GM21723 (cell line): ENCODE measurements around the gene CLMN.
"Not testable (repeated sequence)": the region's sequence is repeated elsewhere in the genome, so short reads cannot be mapped to it uniquely, and the experiment has no call there.

Experiments used
- ATAC-seq: cut with Tn5 transposase; IDR thresholded peaks from one replicate; pipeline ENCODE4 v1.9.1; 2021; ENCODE audit warnings: mild to moderate bottlenecking, moderate library complexity; ENCODE audit not compliant: unreplicated experiment

Gene CLMN

DNA sequence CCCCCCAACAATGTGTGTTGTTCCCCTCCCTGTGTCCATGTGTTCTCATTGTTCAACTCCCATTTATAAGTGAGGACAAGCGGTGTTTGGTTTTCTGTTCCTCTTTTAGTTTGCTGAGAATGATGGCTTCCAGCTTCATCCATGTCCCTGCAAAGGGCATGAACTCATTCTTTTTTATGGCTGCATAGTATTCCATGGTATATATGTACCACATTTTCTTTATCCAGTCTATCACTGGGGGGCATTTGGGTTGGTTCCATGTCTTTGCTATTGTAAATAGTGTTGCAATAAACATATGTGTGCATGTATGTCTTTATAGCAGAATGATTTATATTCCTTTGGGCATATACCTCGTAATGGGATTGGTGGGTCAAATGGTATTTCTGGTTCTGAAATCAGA lies 118.0 kb downstream of the CLMN start:
- not testable (repeated sequence) for ATAC-seq

DNA sequence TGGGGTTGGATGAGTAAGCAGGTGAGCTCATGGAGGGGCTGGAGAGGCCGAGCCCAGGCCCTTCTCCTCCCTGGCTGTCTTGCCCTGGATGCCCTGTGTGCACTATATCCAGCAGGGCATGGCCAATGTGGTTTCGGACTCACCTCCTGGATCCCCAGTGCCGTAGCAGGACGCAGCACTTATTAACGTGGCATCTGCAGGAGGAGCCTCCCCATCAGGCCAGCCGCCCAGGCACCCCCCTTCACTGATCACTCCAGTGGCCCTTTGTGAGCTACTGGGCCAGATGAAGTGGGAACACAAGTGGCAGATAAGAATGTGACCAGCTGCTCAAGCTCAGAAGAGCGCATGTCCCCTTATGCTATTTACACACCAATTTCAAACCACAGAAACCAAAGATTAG lies 119.3 kb downstream of the CLMN start:
- no peak for ATAC-seq

DNA sequence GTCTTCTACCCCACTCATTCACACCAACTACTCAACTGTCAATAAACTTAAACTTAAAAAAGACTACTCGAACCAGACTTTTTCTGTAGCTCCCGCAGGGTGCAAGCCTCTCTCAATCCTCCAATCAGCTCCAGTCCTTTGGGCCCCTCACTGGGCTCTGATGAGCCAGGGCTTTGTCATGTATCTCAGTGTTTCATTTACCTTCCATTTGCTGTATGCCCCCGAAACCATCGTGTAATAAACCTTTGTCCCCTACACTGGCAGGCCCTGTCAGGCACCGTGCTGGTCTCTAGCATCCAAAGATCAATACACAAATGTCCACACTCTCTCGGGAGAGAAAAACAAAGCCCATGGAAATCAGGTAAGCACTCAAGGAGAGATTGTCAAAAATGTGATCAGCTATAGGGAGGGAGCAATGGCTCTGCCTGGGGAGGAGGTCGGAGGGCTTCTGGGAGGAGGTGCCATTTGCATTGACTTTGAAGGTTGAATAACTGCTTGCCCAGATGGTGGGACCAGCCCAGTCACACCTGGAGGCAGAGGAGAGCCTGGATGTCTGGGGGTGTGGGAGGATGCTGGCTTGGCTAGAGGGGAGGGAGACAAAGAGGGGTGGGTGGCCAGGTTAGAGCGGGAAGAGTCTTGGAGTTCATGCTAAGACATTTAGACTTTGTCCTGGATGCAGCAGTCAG lies 120.3 kb downstream of the CLMN start:
- ATAC-seq, result no peak

DNA sequence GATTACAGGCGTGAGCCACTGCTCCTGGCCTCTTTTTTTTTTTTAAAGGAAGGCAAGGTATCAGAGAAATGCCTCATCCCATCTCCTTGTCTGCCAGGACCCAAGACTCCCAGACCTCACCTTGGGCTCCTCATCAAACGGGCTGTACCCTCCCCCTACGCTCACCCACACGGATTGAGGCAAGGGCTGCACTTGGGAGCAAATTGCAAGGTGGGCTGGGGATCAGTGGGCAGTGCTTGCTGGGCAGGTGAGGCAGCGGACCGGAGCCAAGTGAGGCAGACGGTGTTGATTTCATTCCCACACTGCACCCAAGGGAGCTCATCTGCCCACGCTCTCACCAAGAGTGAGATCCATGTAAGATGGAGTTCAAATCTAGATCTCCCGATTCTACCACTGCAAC lies 121.4 kb downstream of the CLMN start:
- ATAC-seq, result no peak

DNA sequence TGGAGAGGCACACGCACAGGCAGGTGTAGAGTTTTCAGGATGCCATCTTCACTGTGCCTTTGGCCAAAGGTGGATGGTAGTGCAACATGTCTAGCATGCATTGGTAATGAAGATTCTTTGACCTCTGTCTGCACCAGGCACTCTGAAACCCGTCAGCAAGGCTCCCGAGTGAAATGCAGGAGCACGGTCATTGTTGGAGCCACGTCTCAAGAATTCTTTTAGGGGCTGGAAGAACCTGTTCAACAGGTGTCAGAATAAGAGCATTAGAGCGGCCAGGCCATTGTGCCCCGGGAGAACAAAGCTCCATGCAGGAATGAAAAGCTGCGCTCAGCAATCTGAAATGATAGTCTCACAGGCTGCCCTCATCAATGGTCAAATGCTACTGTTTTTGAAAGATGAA lies 122.2 kb downstream of the CLMN start:
- no peak for ATAC-seq

DNA sequence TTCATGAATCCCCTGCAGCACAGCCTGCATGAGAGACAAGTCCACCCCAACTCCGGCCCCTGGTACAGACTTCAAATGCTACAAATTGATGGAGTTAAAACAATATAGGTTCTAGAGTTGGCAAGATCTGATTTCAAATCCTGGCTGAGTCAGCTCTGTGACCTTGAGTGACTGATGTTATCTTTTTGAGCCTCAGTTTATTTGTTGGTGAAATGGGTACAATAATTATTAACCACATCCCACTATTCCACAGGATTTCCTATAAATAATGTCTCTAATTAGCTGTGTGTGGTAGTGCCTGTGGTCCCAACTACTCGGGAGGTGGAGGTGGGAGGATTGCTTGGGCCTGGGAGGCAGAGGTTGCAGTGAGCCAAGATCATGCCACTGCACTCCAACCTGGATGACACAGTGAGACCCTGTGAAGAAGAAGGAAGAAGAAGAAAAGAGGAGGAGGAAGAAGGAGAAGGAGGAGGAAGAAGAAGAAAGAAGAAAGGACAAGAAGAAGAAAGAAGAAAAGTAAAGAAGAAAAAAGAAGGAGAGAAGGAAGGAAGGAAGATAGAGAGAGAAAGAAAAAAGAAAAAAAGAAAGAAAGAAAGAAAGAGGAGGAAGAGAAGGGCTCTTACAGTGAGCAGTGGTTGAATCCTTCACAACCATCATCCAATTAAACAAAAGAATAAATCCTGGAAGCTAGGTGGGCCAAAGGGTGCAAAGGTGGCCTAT lies 122.7 kb downstream of the CLMN start:
- ATAC-seq, result no peak

DNA sequence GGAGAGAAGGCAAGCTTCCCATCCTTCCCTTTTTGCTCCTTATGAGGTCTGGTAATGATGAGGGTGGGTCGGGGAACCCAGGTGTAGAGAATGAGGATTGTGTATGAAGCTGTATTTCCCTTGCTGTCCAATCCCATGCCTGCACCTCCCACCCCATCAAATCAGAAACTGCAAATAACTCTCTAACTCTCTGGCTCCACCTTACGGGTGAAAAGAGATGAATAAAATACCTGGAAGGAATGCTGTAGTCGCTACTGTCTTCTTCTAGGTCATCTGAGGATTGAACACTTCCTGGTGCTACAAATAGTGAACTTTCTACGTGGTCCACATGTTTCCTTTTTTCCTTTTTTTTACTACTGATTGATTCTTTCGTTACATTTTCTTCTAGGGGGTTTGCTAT lies 123.4 kb downstream of the CLMN start:
- ATAC-seq, result no peak

DNA sequence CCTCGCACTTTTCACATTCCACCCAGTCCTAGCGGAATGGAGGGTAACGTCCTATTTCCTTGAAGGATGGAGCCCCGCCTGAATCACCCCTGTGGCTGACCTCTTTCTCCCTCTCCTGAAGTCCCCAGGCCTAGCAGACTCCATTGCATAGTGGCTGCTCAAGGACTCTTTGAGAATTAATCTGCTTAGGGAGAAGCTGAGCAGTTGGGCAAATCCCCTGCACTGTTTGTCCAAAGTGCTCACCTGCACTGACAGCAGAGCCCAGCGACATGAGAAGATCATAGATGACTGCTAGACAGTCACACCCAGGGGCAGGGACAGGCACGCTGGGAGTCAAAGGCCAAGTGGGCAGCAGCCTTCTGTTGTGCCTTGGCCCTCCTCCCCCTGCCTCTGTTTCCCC lies 124.7 kb downstream of the CLMN start:
- no peak for ATAC-seq

DNA sequence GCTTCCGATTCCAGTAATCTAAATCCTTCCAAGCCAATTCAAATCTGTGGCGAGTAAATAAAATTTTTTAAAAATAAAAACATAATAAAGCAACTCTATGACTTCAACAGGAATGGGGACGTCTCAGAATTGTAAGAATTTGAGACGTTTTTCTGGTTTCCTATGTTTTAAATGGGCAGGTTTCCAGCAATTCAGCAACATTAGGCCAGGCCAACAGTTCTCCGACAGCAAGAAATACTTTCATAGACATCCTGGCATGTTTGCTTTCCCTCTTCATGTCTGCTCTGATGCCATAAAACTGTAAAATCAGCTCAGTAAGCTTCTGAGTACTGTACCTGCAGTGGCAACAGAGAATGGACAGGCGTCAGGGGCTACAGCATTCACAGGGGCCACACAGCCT lies 126.6 kb downstream of the CLMN start:
- ATAC-seq, result no peak

DNA sequence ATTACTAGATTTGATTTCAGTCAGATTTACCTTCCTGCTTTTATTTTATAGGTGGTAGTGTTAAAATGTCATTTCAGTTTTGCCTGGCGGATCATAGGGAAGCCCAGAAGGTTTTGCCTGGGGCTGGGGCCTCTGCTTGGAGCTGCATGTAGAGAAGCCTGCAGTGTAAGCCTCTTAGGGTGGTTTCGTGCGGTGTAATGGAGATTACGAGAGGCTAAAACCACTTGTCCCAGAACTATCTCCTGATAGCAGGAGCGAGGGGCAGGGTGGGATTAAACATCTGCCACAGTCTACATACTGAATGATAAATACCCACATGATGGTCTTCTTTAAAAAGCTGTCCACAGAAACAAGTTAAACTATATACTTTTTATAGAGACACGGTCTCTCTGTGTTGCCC lies 127.4 kb downstream of the CLMN start:
- no peak for ATAC-seq

DNA sequence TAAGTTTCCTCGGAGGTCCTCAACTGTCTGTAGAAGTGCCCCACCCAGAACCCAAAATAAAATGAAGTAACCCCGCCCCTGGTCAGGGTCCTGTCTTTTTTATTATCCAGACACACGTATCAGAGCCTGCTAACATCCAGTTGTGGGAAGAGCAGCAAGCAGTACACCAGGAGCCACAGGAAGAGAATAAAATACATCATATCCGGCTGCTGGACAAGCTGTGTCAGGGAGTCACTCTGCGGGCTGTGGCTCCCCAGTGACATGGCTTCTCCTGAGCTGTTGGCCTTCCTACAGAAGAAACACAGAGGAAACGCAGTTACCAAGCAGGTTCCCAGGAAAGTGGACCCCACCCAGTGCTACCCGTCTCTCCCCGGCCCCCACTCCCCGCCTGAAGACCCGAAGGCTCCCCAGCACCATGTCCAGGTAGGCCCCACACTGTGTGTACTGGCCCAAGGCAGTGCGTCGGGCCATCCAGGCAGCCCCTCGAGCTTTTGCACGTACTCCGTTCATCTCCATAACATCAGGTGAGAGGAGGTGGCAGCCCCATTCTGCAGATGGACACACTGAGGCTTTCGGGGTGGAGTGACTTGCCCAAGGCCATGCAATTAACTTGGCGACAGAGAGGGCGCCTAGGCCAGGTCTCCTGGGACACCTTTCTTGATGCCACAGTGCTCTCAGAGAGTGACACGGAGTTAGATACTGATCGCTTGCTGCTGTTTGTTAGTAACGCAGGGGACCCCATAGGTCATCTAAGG lies 128.1 kb downstream of the CLMN start:
- no peak for ATAC-seq

DNA sequence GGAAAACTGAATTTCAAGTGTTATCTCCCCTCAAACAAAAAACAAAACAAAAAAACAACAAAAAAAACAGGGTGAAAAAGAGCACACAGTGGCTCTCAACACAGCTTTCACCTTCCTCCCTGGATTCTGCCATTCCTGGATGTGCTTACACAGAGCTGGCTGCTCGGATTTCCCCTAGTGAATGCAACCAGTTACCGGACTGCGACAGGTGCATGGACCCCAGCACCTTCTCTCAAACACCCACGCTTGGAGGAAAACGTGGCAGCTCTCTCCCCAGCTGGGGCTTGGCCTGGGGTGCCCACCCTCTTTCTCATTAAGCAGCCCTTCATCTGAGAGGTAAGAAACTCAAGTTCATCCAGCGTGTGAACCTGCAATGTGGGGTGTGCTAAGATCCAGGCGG lies 128.9 kb downstream of the CLMN start:
- ATAC-seq, result no peak

DNA sequence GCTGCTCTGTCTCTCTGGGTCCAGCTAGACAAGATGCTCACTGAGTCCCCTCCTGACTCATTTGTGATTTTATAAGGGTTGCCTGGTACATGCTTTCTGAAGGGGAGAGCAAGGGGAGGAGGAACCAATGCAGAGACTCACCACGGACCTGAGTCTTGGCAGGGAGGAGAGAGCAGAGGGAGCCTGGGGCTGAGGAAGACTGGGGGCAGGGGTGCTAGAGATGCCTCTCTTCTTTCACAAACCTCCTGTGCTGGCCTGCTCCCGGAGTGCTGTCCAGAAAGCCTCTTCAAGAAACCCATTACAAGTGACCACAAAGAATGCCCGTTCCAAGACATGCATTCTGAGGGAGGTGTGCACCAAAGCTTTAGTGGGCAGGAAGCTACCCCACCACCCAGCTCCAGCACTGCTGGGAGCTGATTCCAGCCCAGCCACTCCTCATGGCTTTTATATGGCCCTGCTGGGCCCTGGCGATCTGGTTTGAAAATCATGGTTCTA lies 129.3 kb downstream of the CLMN start:
- ATAC-seq, result no peak

DNA sequence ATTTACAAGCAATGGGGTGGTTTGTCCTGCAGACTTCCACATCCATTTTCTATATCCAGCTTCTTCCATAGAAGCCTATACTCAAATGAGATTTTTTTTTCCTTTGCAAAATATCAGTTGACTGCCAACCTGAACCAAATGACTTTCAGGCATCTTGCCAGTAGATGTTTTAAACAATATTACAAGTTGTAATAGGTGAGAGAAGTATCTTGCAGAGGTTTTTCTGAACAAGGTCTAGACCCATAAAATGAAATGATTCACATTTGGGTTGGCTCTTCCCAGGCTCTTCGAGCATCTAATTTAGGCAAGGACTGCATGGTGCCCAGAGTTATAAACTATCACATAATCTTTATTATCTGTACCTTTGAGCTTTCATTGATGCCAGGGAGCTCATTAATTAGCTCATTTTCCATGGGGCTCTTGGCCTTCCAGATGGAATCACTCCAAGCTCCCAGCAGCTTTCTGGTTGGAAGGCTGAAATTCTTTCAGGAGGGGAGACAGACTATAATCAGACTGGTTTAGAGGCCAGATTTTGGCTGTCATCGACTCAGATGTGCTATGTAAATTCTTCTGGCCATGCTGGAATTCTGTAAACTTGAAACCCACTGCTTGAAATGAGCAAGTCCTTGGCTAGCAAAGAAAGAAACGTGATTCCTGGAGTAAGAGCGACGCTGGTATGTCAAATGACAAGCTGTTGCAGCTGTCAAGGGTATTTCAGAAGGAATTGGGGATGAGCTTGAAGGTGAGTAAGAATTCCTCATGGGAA lies 130.2 kb downstream of the CLMN start:
- ATAC-seq, result no peak

DNA sequence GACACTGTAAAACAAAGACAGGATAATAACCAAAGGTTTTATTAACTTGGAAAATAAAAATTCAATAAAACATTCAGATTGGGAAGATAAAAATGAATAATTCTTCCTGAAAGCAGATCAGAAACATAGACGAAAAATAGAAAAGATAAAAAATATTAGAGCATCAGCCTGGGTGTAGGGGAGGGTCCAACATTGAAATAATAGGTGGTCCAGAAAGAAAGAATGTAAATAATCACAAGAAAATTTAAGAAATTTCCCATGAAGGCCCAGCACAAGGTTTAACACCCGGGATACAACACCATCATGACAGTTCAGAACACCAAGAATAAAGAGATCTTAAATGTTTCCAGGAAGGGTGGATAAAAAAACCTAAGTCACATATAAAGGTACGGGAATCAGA lies 131.3 kb downstream of the CLMN start:
- ATAC-seq, result no peak

DNA sequence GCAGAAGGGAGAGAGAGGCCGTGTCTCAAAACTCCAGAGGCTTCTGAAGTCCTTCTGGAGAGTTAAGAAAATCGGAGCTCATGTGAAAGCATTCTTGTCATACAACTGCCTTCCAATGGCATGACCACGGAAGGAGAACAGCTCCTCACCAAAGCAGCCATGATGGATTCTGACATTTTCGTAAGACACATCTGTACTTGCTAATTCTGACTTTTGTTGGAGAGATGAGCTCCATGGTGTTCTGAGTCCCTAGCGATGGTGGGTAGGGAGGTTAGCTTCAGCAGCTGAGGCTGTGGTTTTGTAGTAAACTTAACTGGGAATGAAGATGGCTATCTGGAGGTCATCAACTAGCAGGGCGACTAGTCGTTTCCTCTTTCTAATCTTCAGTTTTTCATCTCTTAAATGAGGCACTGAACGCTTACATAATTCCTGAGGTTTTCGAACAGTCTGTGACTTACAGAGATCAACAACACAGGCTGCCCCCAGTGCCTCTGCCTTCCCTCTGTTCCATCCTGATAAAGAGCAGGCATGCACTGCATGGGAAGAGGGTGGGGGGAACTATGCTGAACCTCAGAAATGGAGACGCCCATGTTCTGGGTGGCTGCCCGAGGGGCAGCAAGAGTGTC lies 133.8 kb downstream of the CLMN start:
- ATAC-seq, result no peak

DNA sequence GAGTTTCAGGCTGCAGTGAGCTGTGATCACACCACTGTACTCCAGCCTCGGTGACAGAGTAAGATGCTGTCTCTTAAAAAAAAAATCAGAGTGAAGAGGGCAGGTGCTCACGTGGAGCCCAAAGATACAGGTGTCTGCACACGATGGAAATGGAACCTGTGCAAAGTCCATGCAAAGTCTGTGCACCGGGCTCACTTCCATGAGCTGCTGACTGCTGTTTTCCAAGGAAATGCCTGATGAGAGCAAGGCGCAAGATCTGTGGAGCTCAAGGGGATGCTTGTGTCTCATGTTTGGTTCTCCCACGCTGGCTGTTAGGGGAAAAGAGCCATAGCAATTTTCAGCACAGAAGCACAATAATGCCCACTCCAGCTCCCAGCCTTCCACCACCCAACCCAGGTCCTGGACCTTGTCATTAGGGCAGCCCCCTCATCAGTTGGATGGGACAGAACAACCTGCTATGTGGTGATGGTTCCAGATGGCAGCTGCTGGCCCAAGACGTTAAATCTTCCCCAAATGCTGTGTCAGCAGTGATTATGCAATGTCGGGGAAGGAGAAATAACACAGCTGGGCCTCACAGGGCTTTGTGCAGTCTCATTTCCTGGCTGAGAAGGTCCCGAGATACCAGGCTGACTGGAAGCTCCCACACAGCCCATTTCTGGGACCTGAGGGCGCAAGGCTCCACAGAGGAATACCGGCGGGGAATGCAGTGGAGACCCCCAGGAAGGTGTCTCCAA lies 134.5 kb downstream of the CLMN start:
- ATAC-seq, result no peak

DNA sequence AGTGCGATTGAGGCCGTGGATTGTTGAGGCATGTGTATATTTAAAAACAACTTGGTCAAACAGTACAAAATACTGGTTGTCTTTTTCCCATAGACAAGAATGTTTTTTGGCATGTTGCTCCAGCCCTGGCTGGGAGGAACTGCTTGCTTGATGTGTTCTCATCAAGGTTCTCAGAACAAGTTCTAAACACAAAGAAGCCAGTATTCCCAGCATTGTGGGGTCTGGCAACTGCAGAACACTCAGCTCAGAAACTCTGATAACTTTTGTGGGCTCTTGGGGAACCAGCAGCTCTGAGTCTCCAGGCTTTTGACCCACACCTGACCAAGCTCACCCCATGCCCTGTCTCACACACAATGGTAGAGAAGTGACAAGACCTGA lies 135.3 kb downstream of the CLMN start:
- ATAC-seq, result no peak

DNA sequence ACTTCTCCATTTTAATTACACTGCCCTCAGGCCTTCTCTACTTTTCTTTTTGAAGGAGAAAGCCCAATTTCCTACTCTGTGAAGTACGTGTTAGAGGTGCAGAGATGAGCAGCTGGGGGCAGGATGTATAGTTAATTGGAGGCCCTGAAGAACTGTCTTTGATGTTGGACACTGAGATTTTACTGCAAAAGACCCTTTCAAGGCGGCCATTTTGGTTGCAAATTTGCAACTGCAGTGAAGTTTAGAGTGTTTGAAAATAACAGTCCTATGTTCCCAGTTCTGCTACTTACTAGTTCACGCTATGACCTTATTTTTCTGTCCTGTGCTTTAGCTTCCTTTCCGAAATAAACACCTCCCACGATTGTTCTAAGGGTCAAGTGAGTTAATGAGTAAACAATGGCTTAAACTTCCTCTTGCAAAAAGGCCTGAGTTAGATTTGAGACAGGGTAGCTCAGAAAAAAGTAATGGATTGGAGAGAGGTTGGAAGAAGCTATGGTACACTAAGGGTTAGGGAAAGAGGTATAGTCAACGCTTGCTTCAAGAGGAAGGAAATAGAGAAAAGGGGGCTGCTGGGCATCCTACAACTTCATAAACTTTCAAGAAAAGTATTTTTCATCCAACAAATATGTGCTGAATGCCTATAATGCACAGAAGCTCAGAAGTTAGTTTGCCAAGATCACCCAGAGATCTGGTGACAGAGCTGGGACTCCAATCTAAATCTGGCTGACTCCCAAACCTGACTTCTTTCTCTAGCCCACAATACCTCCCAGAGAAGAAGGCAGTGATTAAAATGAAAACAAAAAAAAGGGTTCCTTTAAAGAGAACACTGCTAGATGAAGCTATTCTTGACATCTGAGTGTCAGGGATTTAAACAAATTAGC lies 135.9 kb downstream of the CLMN start:
- ATAC-seq, result no peak
